HG02884 (cell line): ENCODE results near the gene SYNPO2L.

Experiments
- ATAC-seq: cut with Tn5 transposase; IDR thresholded peaks from one replicate; pipeline ENCODE4 v1.9.1; 2021; ENCODE audit warnings: mild to moderate bottlenecking, moderate library complexity; ENCODE audit not compliant: unreplicated experiment

Gene SYNPO2L

GRCh38 chr10:73650537-73651331, 5.1 kb downstream of the SYNPO2L start:
- no peak for ATAC-seq

- ATAC-seq, result no peak
Measured at GRCh38 chr10:73649876-73650536, 5.8 kb downstream of the SYNPO2L start.

- ATAC-seq, result no peak
Measured at GRCh38 chr10:73648975-73649829, 6.6 kb downstream of the SYNPO2L start.

- ATAC-seq, result no peak
Measured at GRCh38 chr10:73647875-73648651, 7.8 kb downstream of the SYNPO2L start.

GRCh38 chr10:73647211-73647874, 8.5 kb downstream of the SYNPO2L start:
- no peak for ATAC-seq

- ATAC-seq, result no peak
Measured at GRCh38 chr10:73646598-73647041, 9.2 kb downstream of the SYNPO2L start.

- no peak for ATAC-seq
Measured at GRCh38 chr10:73645251-73645650, 10.6 kb downstream of the SYNPO2L start.

GRCh38 chr10:73644767-73645166, 11.1 kb downstream of the SYNPO2L start:
- no peak for ATAC-seq

GRCh38 chr10:73644015-73644743, 11.7 kb downstream of the SYNPO2L start:
- ATAC-seq, result no peak

GRCh38 chr10:73643362-73643761, 12.5 kb downstream of the SYNPO2L start:
- ATAC-seq, result no peak

GRCh38 chr10:73641328-73642060, 14.3 kb downstream of the SYNPO2L start, which contains the start of gene MYOZ1:
Gene MYOZ1, minus strand, starts transcription at chr10:73641474. Its CDS starts 1,457 bp downstream, at chr10:73640017.
- no peak for ATAC-seq

- ATAC-seq, result no peak
Measured at GRCh38 chr10:73639286-73639685, 16.5 kb downstream of the SYNPO2L start.

GRCh38 chr10:73635781-73636180, 20.0 kb downstream of the SYNPO2L start:
- ATAC-seq, result no peak

GRCh38 chr10:73634421-73634820, 21.4 kb downstream of the SYNPO2L start:
- ATAC-seq, result no peak

- no peak for ATAC-seq
Measured at GRCh38 chr10:73629165-73629564, 26.7 kb downstream of the SYNPO2L start.

GRCh38 chr10:73628405-73628804, 27.4 kb downstream of the SYNPO2L start:
- no peak for ATAC-seq

GRCh38 chr10:73627300-73627699, 28.5 kb downstream of the SYNPO2L start:
- no peak for ATAC-seq

- peak; percentile 97 for ATAC-seq
Measured at GRCh38 chr10:73625884-73626752, 29.7 kb downstream of the SYNPO2L start.
